GM12878 (cell line): ENCODE data around the gene ADGRL3. TPM values are rescaled to one million over a fixed set of nuclear protein-coding genes. Genes with fewer than 3 reads are reported as not detected.

Source experiments
- ATAC-seq: fragments of 200-7000 bp; cut with Tn5 transposase; 3 replicates; pipeline ENCODE4 v1.9.1; 2020; ENCODE audit warnings: mild to moderate bottlenecking, moderate library complexity
- BruUV-seq: library from RNA; stranded (reverse); fragments of 400-500 nt; replicated peaks from 2 replicates; lab custom pipeline; 2021; lab: Mats Ljungman, UMichigan
- CTCF ChIA-PET: fragments of 300-600 bp; sonication (Branson Sonifier 250); formaldehyde crosslinking; extraction: SDS; loops from one replicate; lab custom pipeline; 2021; ENCODE audit warnings: inconsistent platforms; lab: Yijun Ruan, JAX
- POLR2A ChIA-PET: fragments of 350-600 bp; formaldehyde crosslinking; extraction: SDS; loops from one replicate; lab custom pipeline; 2021; ENCODE audit warnings: inconsistent platforms; lab: Charles Lee
- RAD21 ChIA-PET: fragments of 300-600 bp; sonication (Branson Sonifier 250); formaldehyde crosslinking; loops from one replicate; lab custom pipeline; 2023; ENCODE audit warnings: antibody characterized with exemption; ENCODE audit not compliant: unreplicated experiment; lab: Charles Lee
- SMC1A ChIA-PET: fragments of 300-600 bp; sonication (Branson Sonifier 250); formaldehyde crosslinking; loops from one replicate; lab custom pipeline; 2023; ENCODE audit not compliant: unreplicated experiment, uncharacterized antibody; lab: Charles Lee
- DNase-seq: peaks from one replicate; pipeline ENCODE4 v3.0.0-alpha.2; 2011; ENCODE audit warnings: low read depth, low spot score
- FAIRE-seq: peaks from 3 replicates; lab custom pipeline; 2011; peaks lifted over from hg19 to GRCh38; lab: Jason Lieb, UNC
- H2AFZ ChIP-seq: 2 replicates; pipeline ENCODE4 v1.6.0; 2011; ENCODE audit warnings: low read depth, low read length, control low read depth; ENCODE audit not compliant: control insufficient read depth
- H3K27ac ChIP-seq: 2 replicates; pipeline ENCODE4 v1.5.1; 2011; ENCODE audit warnings: control low read depth; ENCODE audit not compliant: control insufficient read depth, insufficient read depth
- H3K27me3 ChIP-seq, 2 experiments: replicated peaks in 1 of 2; 2 replicates each; pipeline versions ENCODE4 v1.6.0 to v1.6.1; 2011; ENCODE audit warnings: low read length in 1 of 2; ENCODE audit not compliant: control insufficient read depth in 2 of 2, insufficient read depth in 2 of 2
- H3K36me3 ChIP-seq, 2 experiments: 2 replicates each; pipeline ENCODE4 v1.5.1; 2011; ENCODE audit warnings: low read length in 1 of 2; ENCODE audit not compliant: control insufficient read depth in 2 of 2, insufficient read depth in 2 of 2
- H3K4me1 ChIP-seq: 2 replicates; pipeline ENCODE4 v1.6.1; 2011; ENCODE audit warnings: mild to moderate bottlenecking, low read length, moderate library complexity, mixed read lengths; ENCODE audit not compliant: control insufficient read depth, insufficient read depth
- H3K4me2 ChIP-seq: 2 replicates; pipeline ENCODE4 v1.6.0; 2011; ENCODE audit warnings: control low read depth; ENCODE audit not compliant: control insufficient read depth, insufficient read depth
- H3K4me3 ChIP-seq: fragments of 200-600 bp; sonication (generic); 2 replicates; pipeline ENCODE4 v1.5.1; 2016
- H3K79me2 ChIP-seq: 2 replicates; pipeline ENCODE4 v1.6.0; 2011; ENCODE audit warnings: low read length; ENCODE audit not compliant: control insufficient read depth, insufficient read depth
- H3K9ac ChIP-seq: 2 replicates; pipeline ENCODE4 v1.8.0; 2011; ENCODE audit warnings: low read length, control low read depth, mixed read lengths; ENCODE audit not compliant: control insufficient read depth, insufficient read depth
- H3K9me3 ChIP-seq: replicated peaks from 3 replicates; pipeline ENCODE4 v1.5.1; 2011; ENCODE audit warnings: mild to moderate bottlenecking, low read length; ENCODE audit not compliant: control insufficient read depth, insufficient read depth
- H4K20me1 ChIP-seq: 2 replicates; pipeline ENCODE4 v1.6.0; 2011; ENCODE audit not compliant: control insufficient read depth, insufficient read depth
- EED ChIP-seq: sonication (generic); IDR thresholded peaks from 2 replicates; pipeline ENCODE4 v1.6.1; 2016; ENCODE audit warnings: antibody characterized with exemption, low read depth
- GATAD2B ChIP-seq: fragments of 450-650 bp; conservative IDR thresholded peaks from 2 replicates; pipeline ENCODE4 v1.6.1; 2017; ENCODE audit warnings: low read depth, mild to moderate bottlenecking, moderate library complexity
- IKZF1 ChIP-seq: fragments of 450-650 bp; conservative IDR thresholded peaks from 2 replicates; pipeline ENCODE4 v1.6.1; 2017; ENCODE audit warnings: antibody characterized with exemption, mild to moderate bottlenecking
- LARP7 ChIP-seq: fragments of 450-650 bp; IDR thresholded peaks from 2 replicates; pipeline ENCODE4 v1.6.1; 2017; ENCODE audit warnings: mild to moderate bottlenecking
- NFIC ChIP-seq: IDR thresholded peaks from 2 replicates; pipeline ENCODE4 v1.6.1; 2012; ENCODE audit warnings: low read depth, mild to moderate bottlenecking, inconsistent platforms, low read length, moderate library complexity
- POU2F2 ChIP-seq: IDR thresholded peaks from 3 replicates; pipeline ENCODE4 v1.6.1; 2011; ENCODE audit warnings: low read depth, mild to moderate bottlenecking, low read length, borderline replicate concordance
- RAD51 ChIP-seq: fragments of 450-650 bp; IDR thresholded peaks from 2 replicates; pipeline ENCODE4 v1.6.1; 2016; ENCODE audit warnings: moderate library complexity, mild to moderate bottlenecking, inconsistent platforms
- RBBP5 ChIP-seq: fragments of 200-600 bp; sonication (generic); conservative IDR thresholded peaks from 2 replicates; pipeline ENCODE4 v1.6.1; 2016
- RCOR1 ChIP-seq: conservative IDR thresholded peaks from 2 replicates; pipeline ENCODE4 v1.6.1; 2012; ENCODE audit warnings: low read depth, low read length, improper control_type of control experiment
- ZNF24 ChIP-seq: fragments of 450-650 bp; IDR thresholded peaks from 2 replicates; pipeline ENCODE4 v1.6.1; 2017; ENCODE audit warnings: antibody characterized with exemption, mild to moderate bottlenecking
- ZNF274 ChIP-seq: IDR thresholded peaks from one replicate; pipeline ENCODE4 v1.8.0; 2011; ENCODE audit not compliant: insufficient read length, insufficient read depth
- ZNF384 ChIP-seq: IDR thresholded peaks from 2 replicates; pipeline ENCODE4 v1.6.1; 2012; ENCODE audit warnings: low read depth, mild to moderate bottlenecking, low read length, improper control_type of control experiment, borderline replicate concordance
- WGBS: methylation state at CpG from one replicate; pipeline ENCODE4 v1.1.6; 2016; ENCODE audit warnings: low lambda C conversion rate; ENCODE audit not compliant: insufficient replicate concordance, insufficient coverage; ENCODE audit errors: missing lambda C conversion rate; 5-methylcytosine and 5-hydroxymethylcytosine counted together
- in situ Hi-C: fragments of 300-500 bp; cut with MboI; formaldehyde crosslinking; loops from 9 replicates; pipeline ENCODE4 v1.14.3; 2018; ENCODE audit warnings: mixed read lengths
- intact Hi-C: fragments of 100-400 bp; cut with micrococcal nuclease; formaldehyde crosslinking; loops from one replicate; pipeline ENCODE4 v1.14.2; 2022; ENCODE audit not compliant: unreplicated experiment
- polyA plus RNA-seq, 11 experiments: library from polyadenylated mRNA; depleted of rRNA in 4 of 11; unstranded in 6 of 11; stranded (reverse) in 5 of 11; fragments of >200 nt; fragmentation: Nextera tagmentation in 4 of 11; fragmentation: Illumina TruSeq in 1 of 11; extraction: Ambion mirVana in 4 of 11; extraction: Trizol in 1 of 11; gene quantifications; 1 replicate in 1 of 11; 2 replicates in 10 of 11; pipeline versions ENCODE4 v1.2.1 to v1.2.3, GENCODE V29; 2011 to 2016; ENCODE audit warnings: inconsistent platforms in 2 of 11, missing spikeins in 2 of 11, low read depth in 1 of 11
- total RNA-seq, 4 experiments: library from RNA; depleted of rRNA in 3 of 4; stranded (reverse); fragments of >200 nt in 3 of 4; fragmentation: Illumina TruSeq in 1 of 4; extraction: Trizol in 1 of 4; gene quantifications; 2 replicates each; pipeline versions ENCODE4 v1.2.1 to v1.2.3, GENCODE V29; 2013 to 2021
- TF ChIP-seq, protein P1 (sequence below): IDR thresholded peaks from 2 replicates; pipeline ENCODE4 v1.6.1; 2012; ENCODE audit warnings: improper control_type of control experiment, low read depth, low read length; ENCODE audit not compliant: insufficient replicate concordance
- TF ChIP-seq, protein P2 (sequence below): fragments of 450-650 bp; IDR thresholded peaks from 2 replicates; pipeline ENCODE4 v1.6.1; 2016; ENCODE audit warnings: mild to moderate bottlenecking
- TF ChIP-seq, protein P3 (sequence below): fragments of 450-650 bp; IDR thresholded peaks from 2 replicates; pipeline ENCODE4 v1.6.1; 2016; ENCODE audit warnings: mild to moderate bottlenecking, moderate library complexity, borderline replicate concordance

The ADGRL3 gene
- total and polyA plus RNA-seq, 10 of the 15 experiments (the other 5 are each of a cell fraction or from before 2014, with no cell fraction given) = 1.1 TPM; not detected in 9

DNA sequence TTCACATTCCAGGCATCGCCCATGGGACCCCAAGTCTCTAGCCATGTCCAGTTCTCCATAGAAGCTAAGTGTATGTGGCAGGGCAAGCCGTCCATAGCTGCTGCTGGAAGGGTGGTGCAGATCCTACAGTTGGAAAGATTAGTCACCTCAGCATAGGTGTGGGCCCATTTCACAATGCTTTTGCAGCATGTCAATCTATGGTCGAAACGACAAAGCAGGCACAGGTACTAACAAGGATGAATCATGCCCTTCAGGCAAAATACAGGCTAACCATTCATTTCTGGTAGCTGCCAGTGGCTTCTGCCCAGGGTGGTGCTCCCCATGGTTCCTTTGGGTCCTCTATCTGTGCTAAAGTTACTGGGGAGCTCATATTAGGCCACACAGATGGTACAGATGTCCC is 225.2 kb downstream of the ADGRL3 start (continued):
- TF ChIP-seq, protein P1, sequence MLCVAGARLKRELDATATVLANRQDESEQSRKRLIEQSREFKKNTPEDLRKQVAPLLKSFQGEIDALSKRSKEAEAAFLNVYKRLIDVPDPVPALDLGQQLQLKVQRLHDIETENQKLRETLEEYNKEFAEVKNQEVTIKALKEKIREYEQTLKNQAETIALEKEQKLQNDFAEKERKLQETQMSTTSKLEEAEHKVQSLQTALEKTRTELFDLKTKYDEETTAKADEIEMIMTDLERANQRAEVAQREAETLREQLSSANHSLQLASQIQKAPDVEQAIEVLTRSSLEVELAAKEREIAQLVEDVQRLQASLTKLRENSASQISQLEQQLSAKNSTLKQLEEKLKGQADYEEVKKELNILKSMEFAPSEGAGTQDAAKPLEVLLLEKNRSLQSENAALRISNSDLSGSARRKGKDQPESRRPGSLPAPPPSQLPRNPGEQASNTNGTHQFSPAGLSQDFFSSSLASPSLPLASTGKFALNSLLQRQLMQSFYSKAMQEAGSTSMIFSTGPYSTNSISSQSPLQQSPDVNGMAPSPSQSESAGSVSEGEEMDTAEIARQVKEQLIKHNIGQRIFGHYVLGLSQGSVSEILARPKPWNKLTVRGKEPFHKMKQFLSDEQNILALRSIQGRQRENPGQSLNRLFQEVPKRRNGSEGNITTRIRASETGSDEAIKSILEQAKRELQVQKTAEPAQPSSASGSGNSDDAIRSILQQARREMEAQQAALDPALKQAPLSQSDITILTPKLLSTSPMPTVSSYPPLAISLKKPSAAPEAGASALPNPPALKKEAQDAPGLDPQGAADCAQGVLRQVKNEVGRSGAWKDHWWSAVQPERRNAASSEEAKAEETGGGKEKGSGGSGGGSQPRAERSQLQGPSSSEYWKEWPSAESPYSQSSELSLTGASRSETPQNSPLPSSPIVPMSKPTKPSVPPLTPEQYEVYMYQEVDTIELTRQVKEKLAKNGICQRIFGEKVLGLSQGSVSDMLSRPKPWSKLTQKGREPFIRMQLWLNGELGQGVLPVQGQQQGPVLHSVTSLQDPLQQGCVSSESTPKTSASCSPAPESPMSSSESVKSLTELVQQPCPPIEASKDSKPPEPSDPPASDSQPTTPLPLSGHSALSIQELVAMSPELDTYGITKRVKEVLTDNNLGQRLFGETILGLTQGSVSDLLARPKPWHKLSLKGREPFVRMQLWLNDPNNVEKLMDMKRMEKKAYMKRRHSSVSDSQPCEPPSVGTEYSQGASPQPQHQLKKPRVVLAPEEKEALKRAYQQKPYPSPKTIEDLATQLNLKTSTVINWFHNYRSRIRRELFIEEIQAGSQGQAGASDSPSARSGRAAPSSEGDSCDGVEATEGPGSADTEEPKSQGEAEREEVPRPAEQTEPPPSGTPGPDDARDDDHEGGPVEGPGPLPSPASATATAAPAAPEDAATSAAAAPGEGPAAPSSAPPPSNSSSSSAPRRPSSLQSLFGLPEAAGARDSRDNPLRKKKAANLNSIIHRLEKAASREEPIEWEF = no peak
- TF ChIP-seq ZNF384 = no peak

DNA sequence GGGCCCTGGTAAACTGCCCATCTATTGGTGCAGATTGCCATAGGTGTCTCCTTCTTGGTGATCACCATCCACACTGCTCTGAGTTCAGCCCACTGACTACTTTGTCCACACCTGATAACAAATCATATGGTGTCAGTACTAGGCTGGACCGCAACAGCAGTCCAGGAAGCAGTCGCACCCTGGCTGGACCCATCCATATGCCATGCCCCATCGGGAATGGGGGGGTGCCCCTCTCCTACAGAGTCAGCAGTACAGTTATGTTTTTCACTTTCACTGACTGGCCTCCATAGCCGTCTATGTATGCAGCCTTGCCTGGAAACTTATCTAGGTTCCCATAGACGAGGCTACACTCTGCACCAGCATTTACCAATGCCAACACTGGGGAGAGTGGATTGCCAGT is 226.1 kb downstream of the ADGRL3 start:
- SMC1A ChIA-PET = no interaction called here
- POLR2A ChIA-PET = no interaction called here
- CTCF ChIA-PET = no interaction called here
- intact Hi-C loops (no loop called here), in situ Hi-C loops (no loop called here)
- FAIRE-seq = no peak
- ATAC-seq = no peak
- H3K36me3 ChIP-seq = no peaks in the 10 kb centered on the region
- H3K27ac ChIP-seq = no peak overlapping the region
- WGBS = 30% methylated on average over 5 of the region's 5 CpGs
- no peaks in the 10 kb centered on the region for H3K27me3 ChIP-seq
- H4K20me1 ChIP-seq = no peaks in the 10 kb centered on the region
- no peaks in the 10 kb centered on the region for H3K79me2 ChIP-seq
- H3K4me2 ChIP-seq = no peak overlapping the region
- no peak overlapping the region for H3K4me3 ChIP-seq
- RAD21 ChIA-PET = no interaction called here
- DNase-seq = no peak
- no peaks in the 10 kb centered on the region for H3K4me1 ChIP-seq
- no peak overlapping the region for H3K9ac ChIP-seq
- no TSS peak for BruUV-seq
- H3K9me3 ChIP-seq = no peaks in the 10 kb centered on the region
- no peak overlapping the region for H2AFZ ChIP-seq
- no peak for TF ChIP-seq LARP7
- no peak for TF ChIP-seq RCOR1
- no peak for TF ChIP-seq NFIC
- TF ChIP-seq, protein P2, sequence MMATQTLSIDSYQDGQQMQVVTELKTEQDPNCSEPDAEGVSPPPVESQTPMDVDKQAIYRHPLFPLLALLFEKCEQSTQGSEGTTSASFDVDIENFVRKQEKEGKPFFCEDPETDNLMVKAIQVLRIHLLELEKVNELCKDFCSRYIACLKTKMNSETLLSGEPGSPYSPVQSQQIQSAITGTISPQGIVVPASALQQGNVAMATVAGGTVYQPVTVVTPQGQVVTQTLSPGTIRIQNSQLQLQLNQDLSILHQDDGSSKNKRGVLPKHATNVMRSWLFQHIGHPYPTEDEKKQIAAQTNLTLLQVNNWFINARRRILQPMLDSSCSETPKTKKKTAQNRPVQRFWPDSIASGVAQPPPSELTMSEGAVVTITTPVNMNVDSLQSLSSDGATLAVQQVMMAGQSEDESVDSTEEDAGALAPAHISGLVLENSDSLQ = no peak
- TF ChIP-seq ZNF274 = no peak
- TF ChIP-seq RAD51 = no peak
- no peak for TF ChIP-seq ZNF24
- TF ChIP-seq, protein P3, sequence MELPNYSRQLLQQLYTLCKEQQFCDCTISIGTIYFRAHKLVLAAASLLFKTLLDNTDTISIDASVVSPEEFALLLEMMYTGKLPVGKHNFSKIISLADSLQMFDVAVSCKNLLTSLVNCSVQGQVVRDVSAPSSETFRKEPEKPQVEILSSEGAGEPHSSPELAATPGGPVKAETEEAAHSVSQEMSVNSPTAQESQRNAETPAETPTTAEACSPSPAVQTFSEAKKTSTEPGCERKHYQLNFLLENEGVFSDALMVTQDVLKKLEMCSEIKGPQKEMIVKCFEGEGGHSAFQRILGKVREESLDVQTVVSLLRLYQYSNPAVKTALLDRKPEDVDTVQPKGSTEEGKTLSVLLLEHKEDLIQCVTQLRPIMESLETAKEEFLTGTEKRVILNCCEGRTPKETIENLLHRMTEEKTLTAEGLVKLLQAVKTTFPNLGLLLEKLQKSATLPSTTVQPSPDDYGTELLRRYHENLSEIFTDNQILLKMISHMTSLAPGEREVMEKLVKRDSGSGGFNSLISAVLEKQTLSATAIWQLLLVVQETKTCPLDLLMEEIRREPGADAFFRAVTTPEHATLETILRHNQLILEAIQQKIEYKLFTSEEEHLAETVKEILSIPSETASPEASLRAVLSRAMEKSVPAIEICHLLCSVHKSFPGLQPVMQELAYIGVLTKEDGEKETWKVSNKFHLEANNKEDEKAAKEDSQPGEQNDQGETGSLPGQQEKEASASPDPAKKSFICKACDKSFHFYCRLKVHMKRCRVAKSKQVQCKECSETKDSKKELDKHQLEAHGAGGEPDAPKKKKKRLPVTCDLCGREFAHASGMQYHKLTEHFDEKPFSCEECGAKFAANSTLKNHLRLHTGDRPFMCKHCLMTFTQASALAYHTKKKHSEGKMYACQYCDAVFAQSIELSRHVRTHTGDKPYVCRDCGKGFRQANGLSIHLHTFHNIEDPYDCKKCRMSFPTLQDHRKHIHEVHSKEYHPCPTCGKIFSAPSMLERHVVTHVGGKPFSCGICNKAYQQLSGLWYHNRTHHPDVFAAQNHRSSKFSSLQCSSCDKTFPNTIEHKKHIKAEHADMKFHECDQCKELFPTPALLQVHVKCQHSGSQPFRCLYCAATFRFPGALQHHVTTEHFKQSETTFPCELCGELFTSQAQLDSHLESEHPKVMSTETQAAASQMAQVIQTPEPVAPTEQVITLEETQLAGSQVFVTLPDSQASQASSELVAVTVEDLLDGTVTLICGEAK = no peak
- no peak for TF ChIP-seq GATAD2B
- TF ChIP-seq EED = no peak
- TF ChIP-seq RBBP5 = no peak
- TF ChIP-seq POU2F2 = no peak
- no peak for TF ChIP-seq IKZF1
